GM06990 (cell line): Measurements from ENCODE around the gene SLK.

Experiments used
- DNase-seq: peaks from one replicate; pipeline ENCODE4 v3.0.0-alpha.2; 2011; ENCODE audit not compliant: insufficient read length; ENCODE audit errors: extremely low read depth
- H3K27me3 ChIP-seq: replicated peaks from 2 replicates; pipeline ENCODE4 v1.6.0; 2011; ENCODE audit warnings: low read length; ENCODE audit not compliant: control insufficient read depth, insufficient read depth
- H3K36me3 ChIP-seq: 2 replicates; pipeline ENCODE4 v1.5.1; 2011; ENCODE audit warnings: low read length; ENCODE audit not compliant: control insufficient read depth, insufficient read depth
- H3K4me3 ChIP-seq: replicated peaks from 2 replicates; pipeline ENCODE4 v1.5.1; 2011; ENCODE audit warnings: low read depth, mild to moderate bottlenecking, control low read depth, low read length
- TF ChIP-seq, protein P1 (sequence below): IDR thresholded peaks from 2 replicates; pipeline ENCODE4 v1.5.1; 2011; ENCODE audit warnings: low read length, control low read depth, mild to moderate bottlenecking, inconsistent platforms; ENCODE audit not compliant: insufficient read depth, poor library complexity, severe bottlenecking

The SLK gene

GRCh38 chr10:103932971-103933370, 34.0 kb upstream of the SLK start:
- Histone ChIP-seq H3K27me3 (no peaks in the 10 kb centered on the region), H3K36me3 (no peaks in the 10 kb centered on the region), H3K4me3 (no peak overlapping the region)
- DNase-seq, result no peak
- TF ChIP-seq, protein P1, sequence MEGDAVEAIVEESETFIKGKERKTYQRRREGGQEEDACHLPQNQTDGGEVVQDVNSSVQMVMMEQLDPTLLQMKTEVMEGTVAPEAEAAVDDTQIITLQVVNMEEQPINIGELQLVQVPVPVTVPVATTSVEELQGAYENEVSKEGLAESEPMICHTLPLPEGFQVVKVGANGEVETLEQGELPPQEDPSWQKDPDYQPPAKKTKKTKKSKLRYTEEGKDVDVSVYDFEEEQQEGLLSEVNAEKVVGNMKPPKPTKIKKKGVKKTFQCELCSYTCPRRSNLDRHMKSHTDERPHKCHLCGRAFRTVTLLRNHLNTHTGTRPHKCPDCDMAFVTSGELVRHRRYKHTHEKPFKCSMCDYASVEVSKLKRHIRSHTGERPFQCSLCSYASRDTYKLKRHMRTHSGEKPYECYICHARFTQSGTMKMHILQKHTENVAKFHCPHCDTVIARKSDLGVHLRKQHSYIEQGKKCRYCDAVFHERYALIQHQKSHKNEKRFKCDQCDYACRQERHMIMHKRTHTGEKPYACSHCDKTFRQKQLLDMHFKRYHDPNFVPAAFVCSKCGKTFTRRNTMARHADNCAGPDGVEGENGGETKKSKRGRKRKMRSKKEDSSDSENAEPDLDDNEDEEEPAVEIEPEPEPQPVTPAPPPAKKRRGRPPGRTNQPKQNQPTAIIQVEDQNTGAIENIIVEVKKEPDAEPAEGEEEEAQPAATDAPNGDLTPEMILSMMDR, result no peak

GRCh38 chr10:103933557-103934121, 33.3 kb upstream of the SLK start:
- no peaks in the 10 kb centered on the region for H3K27me3 ChIP-seq
- TF ChIP-seq, protein P1, result no peak
- no peak for DNase-seq

GRCh38 chr10:103934308-103934707, 32.6 kb upstream of the SLK start:
- no peak for DNase-seq
- H3K4me3 ChIP-seq, result no peak overlapping the region
- no peaks in the 10 kb centered on the region for H3K27me3 ChIP-seq
- no peaks in the 10 kb centered on the region for H3K36me3 ChIP-seq
- TF ChIP-seq, protein P1, result no peak

More at GRCh38 chr10:103933557-103934121, 33.3 kb upstream of the SLK start:
- Histone ChIP-seq H3K36me3 (no peaks in the 10 kb centered on the region), H3K4me3 (no peak overlapping the region)

DNA sequence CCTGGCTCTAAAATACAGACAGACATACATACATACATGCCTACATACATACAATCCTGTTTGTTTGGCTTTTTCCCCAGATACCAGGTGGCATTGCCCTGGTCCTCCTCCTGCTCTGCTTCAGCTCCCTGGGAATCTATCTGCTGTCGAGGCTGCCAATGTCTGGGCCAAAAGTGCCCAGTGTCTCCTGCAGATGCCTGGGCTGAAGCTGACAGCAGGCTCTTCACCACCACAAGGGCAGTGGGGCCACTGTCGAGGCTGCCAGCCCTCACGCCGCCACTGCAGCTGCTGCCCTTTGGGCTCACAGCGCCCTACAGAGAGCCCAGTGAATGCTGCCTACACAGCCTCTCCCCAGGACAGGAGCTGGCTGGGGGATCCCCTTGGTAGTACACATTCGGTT, 30.9 kb upstream of the SLK start:
- TF ChIP-seq, protein P1, result no peak
- no peak for DNase-seq
- Histone ChIP-seq H3K36me3 (no peaks in the 10 kb centered on the region), H3K27me3 (no peaks in the 10 kb centered on the region), H3K4me3 (no peak overlapping the region)

DNA sequence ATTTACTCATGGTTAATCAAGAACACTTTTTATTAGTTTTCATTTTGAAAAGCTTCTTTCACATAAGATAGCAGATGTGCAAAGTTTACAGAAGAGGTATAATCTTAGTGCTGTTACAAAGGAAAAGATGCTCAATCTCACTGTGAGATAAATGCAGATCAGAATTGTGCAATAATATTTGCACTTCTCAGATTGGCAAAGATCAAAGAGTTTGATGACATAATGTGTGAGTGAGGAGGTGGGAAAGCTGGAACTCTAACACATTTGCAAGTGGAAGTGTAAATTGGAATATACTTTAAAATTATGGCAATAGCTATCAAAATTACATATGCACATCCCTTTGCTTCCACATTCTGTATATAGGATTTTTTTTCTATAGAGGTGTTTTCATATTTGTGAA, 27.4 kb upstream of the SLK start:
- TF ChIP-seq, protein P1, result no peak
- no peak overlapping the region for H3K4me3 ChIP-seq
- no peaks in the 10 kb centered on the region for H3K27me3 ChIP-seq
- no peak for DNase-seq
- H3K36me3 ChIP-seq, result no peaks in the 10 kb centered on the region

GRCh38 chr10:103941801-103942200, 25.1 kb upstream of the SLK start:
- no peak overlapping the region for H3K4me3 ChIP-seq
- no peaks in the 10 kb centered on the region for H3K27me3 ChIP-seq
- TF ChIP-seq, protein P1, result no peak
- no peaks in the 10 kb centered on the region for H3K36me3 ChIP-seq
- DNase-seq, result no peak
